ENCODE measurements around the gene DCDC2B. TPM values are rescaled to one million over a fixed set of nuclear protein-coding genes. Genes with fewer than 3 reads are reported as not detected.

The DCDC2B gene
- total RNA-seq, 1 donor from 2014 or later, result 0.11 TPM

DNA sequence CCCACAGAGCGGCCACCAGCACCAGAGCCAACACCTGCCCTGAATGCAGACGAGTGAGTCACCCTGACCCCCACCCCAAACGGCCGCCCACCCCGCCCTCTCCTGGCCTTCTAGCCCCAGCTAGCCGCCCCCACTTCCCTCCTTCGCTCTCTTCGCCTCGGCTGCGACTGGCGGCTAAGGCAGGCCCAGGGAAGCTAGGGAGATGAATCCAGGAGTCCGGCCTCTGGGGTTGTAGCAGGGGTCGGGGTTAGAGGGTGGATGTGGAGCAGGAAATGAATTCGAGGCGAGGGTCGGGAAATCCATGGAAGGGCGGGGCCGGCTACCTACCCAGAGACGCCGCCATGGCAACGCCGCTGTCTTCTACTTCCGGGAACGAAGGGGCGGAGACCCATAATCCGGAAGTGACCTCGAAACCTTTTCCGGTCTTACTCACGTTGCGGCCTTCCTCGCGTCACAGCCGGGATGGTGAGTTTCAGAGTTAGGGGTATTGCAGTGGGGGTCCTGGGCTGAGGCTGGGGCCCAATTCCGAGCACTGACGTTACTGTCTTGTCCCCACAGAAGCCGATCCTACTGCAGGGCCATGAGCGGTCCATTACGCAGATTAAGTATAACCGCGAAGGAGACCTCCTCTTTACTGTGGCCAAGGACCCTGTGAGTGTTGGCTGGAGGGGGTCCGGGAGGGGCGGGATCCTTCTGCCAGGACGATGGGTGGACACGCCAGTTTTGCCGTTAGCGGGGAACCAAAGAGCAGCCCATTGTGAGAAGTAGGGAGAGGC is 13.3 kb downstream of the DCDC2B start, which contains the start of the genes EIF3I and TMEM234:
Gene EIF3I (plus strand): TSS at position 428 of the 776 bp plus-strand sequence. CDS start 35 bp downstream, at position 463.
Gene TMEM234 (minus strand): TSS at position 374 of the 776 bp plus-strand sequence. CDS start 31 bp downstream, at position 343.
- DNase-seq (ENCODE audit: low read depth), result peak; percentile 94

DNA sequence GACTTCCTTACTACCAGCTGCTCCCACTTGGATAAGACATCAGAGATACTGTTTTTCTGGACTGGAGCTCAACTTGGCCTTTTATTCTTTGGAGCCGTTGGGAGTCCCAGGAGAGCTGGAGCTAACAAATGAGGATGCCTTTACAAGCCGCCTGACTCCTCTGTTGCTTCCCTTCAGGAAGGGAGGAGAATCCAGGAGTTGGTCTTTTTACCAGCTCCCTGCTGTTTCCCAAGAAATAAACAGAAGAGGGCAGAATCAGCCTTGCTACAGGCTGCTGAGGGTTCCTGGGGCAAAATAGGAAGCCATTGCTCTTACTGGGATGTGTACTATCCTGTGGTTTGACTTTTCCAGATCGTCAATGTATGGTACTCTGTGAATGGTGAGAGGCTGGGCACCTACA is 14.8 kb downstream of the DCDC2B start:
- no peak for DNase-seq (ENCODE audit: low read depth)

GRCh38 chr1:32224285-32224684 is 15.4 kb downstream of the DCDC2B start:
- DNase-seq (ENCODE audit: low read depth), result no peak

- no peak for DNase-seq (ENCODE audit: low read depth)
Observed at GRCh38 chr1:32228771-32229170, 19.9 kb downstream of the DCDC2B start.

GRCh38 chr1:32231843-32232432 is 23.0 kb downstream of the DCDC2B start:
- no peak for DNase-seq (ENCODE audit: low read depth)

- no peak for DNase-seq (ENCODE audit: low read depth)
Observed at GRCh38 chr1:32232558-32233304, 23.8 kb downstream of the DCDC2B start.

GRCh38 chr1:32234792-32235191 is 25.9 kb downstream of the DCDC2B start:
- no peak for DNase-seq (ENCODE audit: low read depth)

GRCh38 chr1:32239337-32239736 is 30.4 kb downstream of the DCDC2B start:
- no peak for DNase-seq (ENCODE audit: low read depth)

DNA sequence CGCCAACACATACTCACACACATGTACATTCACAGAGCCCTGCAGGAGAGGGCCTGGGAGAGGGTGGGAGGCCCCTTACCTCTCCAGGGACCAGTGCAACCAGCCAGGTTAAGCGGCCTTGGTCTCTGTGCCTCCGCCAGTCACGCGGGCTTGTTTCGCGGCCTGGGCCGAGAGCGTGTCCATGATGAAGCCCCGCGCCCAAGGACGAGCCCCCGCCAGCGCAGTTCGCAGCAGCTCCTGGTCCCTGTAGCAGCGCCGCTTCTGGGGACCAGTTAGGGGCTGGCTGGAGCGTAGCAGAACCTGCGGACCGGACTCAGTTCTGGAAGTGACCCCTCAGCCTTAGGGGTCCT is 30.9 kb downstream of the DCDC2B start:
- no peak for DNase-seq (ENCODE audit: low read depth)

DNA sequence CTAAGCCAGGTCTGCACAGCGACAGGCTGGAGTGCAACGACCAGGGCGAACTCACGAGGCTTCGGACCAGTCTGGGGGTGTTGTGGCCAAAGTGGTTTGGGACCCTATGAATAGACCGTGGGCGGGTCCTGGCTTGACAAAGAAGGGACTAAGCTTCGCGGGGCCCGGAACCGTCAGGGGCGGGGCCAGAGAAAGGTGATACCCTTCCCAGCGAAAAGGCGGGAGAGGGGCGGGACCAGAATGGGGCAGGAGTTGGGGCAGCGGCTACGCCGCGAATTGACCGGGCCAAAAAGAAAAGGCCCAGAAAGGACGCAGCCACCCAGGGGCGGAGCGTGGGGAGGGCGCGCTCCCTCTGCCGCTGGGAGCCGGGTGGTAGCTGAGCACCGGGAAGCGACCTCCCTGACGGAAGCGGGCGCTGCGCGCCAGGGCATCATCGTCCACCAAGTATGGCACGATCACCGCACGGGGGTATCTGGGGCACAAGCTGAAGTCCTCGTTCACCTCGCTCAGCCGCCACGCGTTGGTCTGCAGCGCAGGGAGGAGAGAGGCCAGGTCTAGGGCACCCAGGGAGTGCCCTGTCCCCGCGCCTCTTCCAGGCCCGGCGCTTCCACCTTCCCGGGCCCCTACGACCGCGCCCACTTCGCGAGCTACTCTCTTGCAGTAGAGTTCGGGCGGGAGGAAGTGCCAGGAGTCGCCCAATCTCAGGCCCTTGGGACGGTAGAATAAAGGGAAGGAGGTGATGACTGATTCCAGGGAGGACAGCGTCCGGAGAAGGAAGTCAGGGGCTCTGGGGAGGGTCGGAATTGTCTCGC is 31.5 kb downstream of the DCDC2B start:
- DNase-seq (ENCODE audit: low read depth), result peak; percentile 45

- DNase-seq (ENCODE audit: low read depth), result peak; percentile 78
Observed at GRCh38 chr1:32241001-32241763, 32.3 kb downstream of the DCDC2B start.

- DNase-seq (ENCODE audit: low read depth), result no peak
Observed at GRCh38 chr1:32242341-32242851, 33.5 kb downstream of the DCDC2B start.

- DNase-seq (ENCODE audit: low read depth), result no peak
Observed at GRCh38 chr1:32246888-32247273, 38.0 kb downstream of the DCDC2B start, which contains the start of gene FAM167B. FAM167B (plus strand) TSS chr1:32247222; CDS start chr1:32247422, 200 bp downstream.

DNA sequence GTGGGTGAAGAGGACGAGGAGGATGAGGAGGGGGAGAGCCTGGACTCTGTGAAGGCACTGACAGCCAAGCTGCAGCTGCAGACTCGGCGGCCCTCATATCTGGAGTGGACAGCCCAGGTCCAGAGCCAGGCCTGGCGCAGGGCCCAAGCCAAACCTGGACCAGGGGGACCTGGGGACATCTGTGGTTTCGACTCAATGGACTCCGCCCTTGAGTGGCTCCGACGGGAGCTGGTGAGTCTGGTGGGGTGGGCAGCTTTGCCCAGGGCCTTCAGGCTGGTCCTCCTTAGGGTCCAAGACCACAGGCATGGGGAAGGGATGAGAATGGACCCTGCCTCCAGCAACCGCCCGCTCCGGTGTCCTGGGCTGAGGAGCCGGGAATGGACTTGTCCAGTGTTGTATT is 38.6 kb downstream of the DCDC2B start:
- DNase-seq (ENCODE audit: low read depth), result no peak

- DNase-seq (ENCODE audit: low read depth), result peak; percentile 54
Observed at GRCh38 chr1:32247983-32248889, 39.3 kb downstream of the DCDC2B start.

DNA sequence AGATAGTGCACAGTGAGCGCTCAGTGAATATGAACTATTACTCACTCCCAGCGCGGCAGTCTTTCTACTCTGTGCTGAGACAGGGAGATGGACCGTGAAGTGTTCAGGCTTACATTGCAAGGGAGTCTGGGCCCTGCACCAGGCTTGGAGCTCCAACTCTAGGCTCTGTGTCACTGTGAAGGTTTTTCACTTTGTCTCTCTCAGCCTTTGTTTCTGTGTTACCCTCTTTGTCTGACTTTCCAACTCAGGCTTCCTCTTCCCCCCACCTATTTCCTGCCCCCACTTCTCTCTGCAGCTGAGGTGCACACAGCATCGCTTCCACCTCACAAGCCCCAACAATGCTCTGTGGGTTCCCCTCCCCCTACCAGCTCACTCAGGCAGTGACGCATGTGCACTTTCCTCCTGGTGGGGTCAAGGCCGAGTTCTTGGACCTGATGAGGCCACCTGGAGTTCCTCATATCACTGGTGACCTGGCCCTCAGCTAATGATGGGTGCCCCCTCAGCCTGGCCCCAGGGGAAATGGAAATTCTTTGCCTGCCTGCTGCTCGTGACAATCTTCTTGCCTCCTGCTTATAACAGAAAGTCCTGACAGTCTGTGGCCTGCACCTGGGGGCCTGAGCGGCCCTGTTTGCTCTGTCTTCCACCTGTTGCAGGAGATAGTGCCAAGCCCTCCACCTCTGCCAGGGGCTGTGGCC is 41.1 kb downstream of the DCDC2B start:
- no peak for DNase-seq (ENCODE audit: low read depth)

- DNase-seq (ENCODE audit: low read depth), result no peak
Observed at GRCh38 chr1:32250893-32251716, 42.2 kb downstream of the DCDC2B start, which contains the start of gene LCK. LCK (plus strand) TSS chr1:32251265; CDS start chr1:32274330, 23,065 bp downstream.

Data from myocyte (in vitro differentiated cells).